ENCODE measurements around the gene ATG3.

The ATG3 gene

DNA sequence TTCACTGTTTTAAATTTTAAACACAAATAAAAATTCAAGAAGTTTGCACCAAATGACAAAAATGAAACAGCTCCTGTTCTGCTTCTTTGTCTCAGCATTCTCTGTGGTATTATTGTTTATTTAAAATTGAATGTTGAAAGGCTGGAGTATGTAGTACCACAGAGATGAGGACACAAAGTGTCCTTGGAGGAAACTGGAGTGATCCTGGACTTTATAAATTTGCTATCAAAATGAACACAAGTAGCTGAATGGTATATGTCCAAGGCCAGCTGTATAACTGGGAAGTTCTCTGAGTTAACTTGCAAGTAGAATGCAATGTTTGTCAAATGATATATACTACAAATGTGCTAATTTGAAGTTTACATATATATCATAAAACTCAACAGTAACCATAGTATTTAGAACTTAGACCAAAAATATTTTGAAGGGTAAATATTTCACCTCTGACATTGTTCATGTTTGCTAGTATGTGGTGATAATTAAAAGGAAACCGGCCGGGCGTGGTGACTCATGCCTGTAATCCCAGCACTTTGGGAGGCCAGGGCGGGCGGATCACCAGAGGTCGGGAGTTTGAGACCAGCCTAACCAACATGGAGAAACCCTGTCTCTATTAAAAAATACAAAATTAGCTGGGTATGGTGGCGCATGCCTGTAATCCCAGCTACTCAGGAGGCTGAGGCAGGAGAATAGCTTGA, 74.8 kb downstream of the ATG3 start:
- TF ChIP-seq, protein P1, sequence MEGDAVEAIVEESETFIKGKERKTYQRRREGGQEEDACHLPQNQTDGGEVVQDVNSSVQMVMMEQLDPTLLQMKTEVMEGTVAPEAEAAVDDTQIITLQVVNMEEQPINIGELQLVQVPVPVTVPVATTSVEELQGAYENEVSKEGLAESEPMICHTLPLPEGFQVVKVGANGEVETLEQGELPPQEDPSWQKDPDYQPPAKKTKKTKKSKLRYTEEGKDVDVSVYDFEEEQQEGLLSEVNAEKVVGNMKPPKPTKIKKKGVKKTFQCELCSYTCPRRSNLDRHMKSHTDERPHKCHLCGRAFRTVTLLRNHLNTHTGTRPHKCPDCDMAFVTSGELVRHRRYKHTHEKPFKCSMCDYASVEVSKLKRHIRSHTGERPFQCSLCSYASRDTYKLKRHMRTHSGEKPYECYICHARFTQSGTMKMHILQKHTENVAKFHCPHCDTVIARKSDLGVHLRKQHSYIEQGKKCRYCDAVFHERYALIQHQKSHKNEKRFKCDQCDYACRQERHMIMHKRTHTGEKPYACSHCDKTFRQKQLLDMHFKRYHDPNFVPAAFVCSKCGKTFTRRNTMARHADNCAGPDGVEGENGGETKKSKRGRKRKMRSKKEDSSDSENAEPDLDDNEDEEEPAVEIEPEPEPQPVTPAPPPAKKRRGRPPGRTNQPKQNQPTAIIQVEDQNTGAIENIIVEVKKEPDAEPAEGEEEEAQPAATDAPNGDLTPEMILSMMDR (IDR thresholded peaks at IDR 0.05) = no peak
- intact Hi-C loops (cut with DNase I; ENCODE audit: low total_unique reads) = no loop called here
- Histone ChIP-seq H3K9me3 (no peaks in the 10 kb centered on the region), H3K27ac (no peak overlapping the region), H3K36me3 (no peaks in the 10 kb centered on the region), H3K27me3 (no peaks in the 10 kb centered on the region), H3K4me3 (no peak overlapping the region), H3K4me1 (no peaks in the 10 kb centered on the region)
- no peak for DNase-seq

DNA sequence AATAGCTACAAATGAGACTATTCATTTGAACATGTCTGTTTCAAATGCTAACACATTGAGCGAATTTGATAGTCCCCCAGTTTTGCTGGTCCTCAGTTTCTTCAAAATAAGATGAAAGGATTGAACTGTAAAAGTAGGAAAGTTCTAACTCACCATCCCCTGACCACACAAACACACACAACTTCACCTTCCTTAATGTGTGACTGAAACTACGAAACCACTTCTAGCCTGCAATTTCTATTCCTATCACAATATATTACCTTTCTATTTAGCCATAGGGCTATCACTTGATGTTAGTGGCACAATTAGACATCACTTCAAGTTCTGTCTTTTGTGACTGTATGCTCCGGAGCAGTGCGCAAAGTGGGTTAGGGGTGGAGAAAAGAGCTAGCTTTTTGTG, 77.4 kb downstream of the ATG3 start:
- no peak overlapping the region for H3K27ac ChIP-seq
- no peaks in the 10 kb centered on the region for H3K4me1 ChIP-seq
- intact Hi-C loops (cut with DNase I; ENCODE audit: low total_unique reads) = no loop called here
- TF ChIP-seq, protein P1 (IDR thresholded peaks at IDR 0.05) = no peak
- no peaks in the 10 kb centered on the region for H3K36me3 ChIP-seq
- no peaks in the 10 kb centered on the region for H3K27me3 ChIP-seq
- no peaks in the 10 kb centered on the region for H3K9me3 ChIP-seq
- no peak for DNase-seq
- no peak overlapping the region for H3K4me3 ChIP-seq

DNA sequence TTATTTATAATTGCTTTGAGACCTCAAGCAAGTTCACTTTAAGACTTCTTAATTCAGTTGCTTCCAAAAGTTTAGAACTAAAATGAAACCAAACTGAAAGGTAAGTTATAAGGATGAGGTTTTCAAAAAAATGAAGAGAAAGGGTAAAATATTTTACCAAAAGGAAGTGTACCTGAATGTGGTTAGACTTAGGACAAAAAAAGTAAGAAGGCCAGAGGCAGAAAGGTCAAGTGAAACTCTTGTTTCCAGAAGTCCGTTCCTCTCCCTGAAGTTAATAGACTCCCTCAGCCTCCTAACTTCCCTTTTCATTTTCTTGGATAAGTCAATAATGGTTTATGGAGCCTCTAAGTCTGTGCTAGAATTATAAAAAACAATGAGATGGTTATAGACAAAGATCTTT, 79.1 kb downstream of the ATG3 start:
- Histone ChIP-seq H3K9me3 (no peaks in the 10 kb centered on the region), H3K36me3 (no peaks in the 10 kb centered on the region), H3K4me1 (no peaks in the 10 kb centered on the region), H3K27me3 (no peaks in the 10 kb centered on the region), H3K27ac (no peak overlapping the region), H3K4me3 (no peak overlapping the region)
- DNase-seq = no peak
- intact Hi-C loops (cut with DNase I; ENCODE audit: low total_unique reads) = no loop called here
- TF ChIP-seq, protein P1 (IDR thresholded peaks at IDR 0.05) = no peak
